Ovary (tissue), 9 donors: ENCODE measurements around the gene AKNA. TPM values are rescaled to one million over a fixed set of nuclear protein-coding genes. Genes with fewer than 3 reads are reported as not detected.

Experiments
- DNase-seq, 5 donors: peaks; one replicate each; pipeline ENCODE4 v3.0.0-alpha.2; 2019 to 2020
- H3K27ac ChIP-seq, 2 donors: fragments of 200-600 bp; one replicate each; pipeline versions ENCODE4 v1.5.1 to v1.8.0; 2019 to 2022
- H3K27me3 ChIP-seq: fragments of 200-600 bp; one replicate; pipeline ENCODE4 v1.8.0; 2022
- H3K36me3 ChIP-seq: fragments of 200-600 bp; sonication (generic); one replicate; pipeline ENCODE4 v1.5.1; 2019
- H3K4me1 ChIP-seq: one replicate; pipeline ENCODE4 v1.8.1; 2013; ENCODE audit warnings: mild to moderate bottlenecking, moderate library complexity; ENCODE audit not compliant: insufficient read depth
- H3K4me3 ChIP-seq: fragments of 200-600 bp; sonication (generic); one replicate; pipeline ENCODE4 v1.5.1; 2017
- H3K9me3 ChIP-seq, 2 donors: fragments of 200-600 bp in 1 of 2; sonication (generic) in 1 of 2; one replicate each; pipeline versions ENCODE4 v1.5.1 to v1.8.1; 2013 to 2019; ENCODE audit warnings: mild to moderate bottlenecking in 1 of 2, moderate library complexity in 1 of 2
- CTCF ChIP-seq, 3 donors: fragments of 450-650 bp in 2 of 3; fragments of 200-600 bp in 1 of 3; IDR thresholded peaks; one replicate each; pipeline versions ENCODE4 v1.5.1 to v1.8.0; 2016 to 2022; ENCODE audit warnings: antibody characterized with exemption in 3 of 3, mild to moderate bottlenecking in 1 of 3
- EP300 ChIP-seq: sonication (generic); formaldehyde crosslinking; IDR thresholded peaks from one replicate; pipeline ENCODE4 v1.6.1; 2017; ENCODE audit warnings: antibody characterized with exemption
- POLR2A ChIP-seq: fragments of 450-650 bp; IDR thresholded peaks from one replicate; pipeline ENCODE4 v1.6.1; 2017; ENCODE audit warnings: antibody characterized with exemption, mild to moderate bottlenecking, moderate library complexity
- WGBS, 3 donors: extraction: QIAGEN DNeasy Blood & Tissue Kit in 1 of 3; methylation state at CpG; one replicate each; pipeline versions ENCODE4 v1.1.5 to v1.1.7; 2013 to 2017; 5-methylcytosine and 5-hydroxymethylcytosine counted together
- intact Hi-C, 4 donors: fragments of 100-400 bp; cut with DNase I; formaldehyde crosslinking; loops; one replicate each; pipeline versions ENCODE4 v1.11.0 to v1.15.1; 2022 to 2023
- polyA plus RNA-seq, 2 donors: library from polyadenylated mRNA; stranded (reverse); fragments of 200-250 nt in 1 of 2; fragments of 350-450 nt in 1 of 2; fragmentation: Illumina TruSeq in 1 of 2; extraction: RNeasy Lipid Tissue Mini Kit (QIAGEN cat#74804) in 1 of 2; gene quantifications; one replicate each; pipeline ENCODE4 v1.2.3, GENCODE V29; 2013 to 2014
- total RNA-seq, 7 donors: library from RNA; depleted of rRNA in 2 of 7; stranded (reverse); fragments of >200 nt in 2 of 7; fragmentation: NEBNext Ultra II Directional in 3 of 7; extraction: Animal tissue kit (Norgen Biotek cat#: 25700) in 3 of 7; gene quantifications; one replicate each; pipeline versions ENCODE4 v1.1.0 to v1.2.4, GENCODE V29; 2016 to 2023
- donor health status: DM: no; HTN: no; CAD: no; lungs with moderate emphysema.
- donor health status: DM: no; HTN: no; CAD: no.
- donor health status: Bipolar disorder and iron deficiency.
- donor health status: DM: yes; HTN: yes; CAD: no.
- donor health status: DM: no; HTN: no; CAD: no.
- donor health status: DM: yes; HTN: yes; CAD: no.

Gene AKNA
- total and polyA plus RNA-seq, 9 donors = 12.9 to 123 (median 36.4) TPM

- 56 to 74% (median 61%) methylated on average over 5 of the region's 5 CpGs for WGBS, 3 donors
- Histone ChIP-seq H3K9me3 (no peaks in the 10 kb centered on the region), H3K27ac (no peak overlapping the region), H3K4me1 (peaks cover 15% of the 10 kb centered on the region), H3K36me3 (no peaks in the 10 kb centered on the region), H3K27me3 (no peaks in the 10 kb centered on the region), H3K4me3 (no peak overlapping the region)
- no peak for DNase-seq
- intact Hi-C loops = no loop called here
- TF ChIP-seq POLR2A (no peak), EP300 (no peak), CTCF (IDR thresholded peaks at IDR 0.05) (no peak)
Measured at GRCh38 chr9:114416290-114416689, 28.5 kb upstream of the AKNA start.

- H3K4me3 ChIP-seq = no peak overlapping the region
- 58 to 84% (median 80%) methylated on average over 2 of the region's 2 CpGs for WGBS, 3 donors
- H3K4me1 ChIP-seq = peaks cover 15% of the 10 kb centered on the region
- no peak for DNase-seq
- H3K36me3 ChIP-seq = no peaks in the 10 kb centered on the region
- H3K9me3 ChIP-seq = no peaks in the 10 kb centered on the region
- H3K27ac ChIP-seq = peak overlapping the region; percentile 34 to 68
- no peak for TF ChIP-seq POLR2A
- no peak for TF ChIP-seq CTCF (IDR thresholded peaks at IDR 0.05)
- no peak for TF ChIP-seq EP300
- intact Hi-C loops = no loop called here
- H3K27me3 ChIP-seq = no peaks in the 10 kb centered on the region
Measured at GRCh38 chr9:114414346-114414745, 26.6 kb upstream of the AKNA start.

GRCh38 chr9:114413861-114414301 is 26.1 kb upstream of the AKNA start:
- H3K36me3 ChIP-seq = no peaks in the 10 kb centered on the region
- intact Hi-C loops = no loop called here
- peak in 3 of 5 donors; percentile 47 to 63 (median 50) for DNase-seq

GRCh38 chr9:114412048-114412683 is 24.4 kb upstream of the AKNA start:
- intact Hi-C loops = no loop called here
- TF ChIP-seq EP300 (no peak), POLR2A (no peak), CTCF (IDR thresholded peaks at IDR 0.05) (no peak)
- Histone ChIP-seq H3K36me3 (no peaks in the 10 kb centered on the region), H3K27me3 (no peaks in the 10 kb centered on the region), H3K4me3 (no peak overlapping the region), H3K9me3 (no peaks in the 10 kb centered on the region), H3K4me1 (peaks cover 15% of the 10 kb centered on the region), H3K27ac (peak overlapping the region in 1 of 2 donors; percentile 68)
- peak in 4 of 5 donors; percentile 31 to 62 (median 46) for DNase-seq
- 32 to 46% (median 44%) methylated on average over 12 of the region's 12 CpGs for WGBS, 3 donors

More at GRCh38 chr9:114413861-114414301, 26.1 kb upstream of the AKNA start:
- 16 to 21% (median 20%) methylated on average over 5 of the region's 5 CpGs for WGBS, 3 donors
- TF ChIP-seq POLR2A = no peak
- no peak for TF ChIP-seq EP300
- no peak for TF ChIP-seq CTCF (IDR thresholded peaks at IDR 0.05)
- Histone ChIP-seq H3K27me3 (no peaks in the 10 kb centered on the region), H3K27ac (peak overlapping the region in 1 of 2 donors; percentile 68), H3K9me3 (no peaks in the 10 kb centered on the region), H3K4me3 (no peak overlapping the region), H3K4me1 (peaks cover 15% of the 10 kb centered on the region)
